Measurements from ENCODE around the gene TMEM53. TPM values are rescaled to one million over a fixed set of nuclear protein-coding genes. Genes with fewer than 3 reads are reported as not detected.

The TMEM53 gene
- total RNA-seq, 1 donor from 2014 or later = 7.9 TPM

GRCh38 chr1:44606701-44607281 lies 67.5 kb downstream of the TMEM53 start:
- Histone ChIP-seq H3K27me3 (no peaks in the 10 kb centered on the region), H3K27ac (no peak overlapping the region), H3K36me3 (no peaks in the 10 kb centered on the region), H3K4me1 (no peaks in the 10 kb centered on the region), H3K9me3 (no peaks in the 10 kb centered on the region), H3K4me3 (no peak overlapping the region)
- intact Hi-C loops (cut with DNase I) = no loop called here
- DNase-seq (ENCODE audit: extremely low spot score in 2 of 2) = no peak
- TF ChIP-seq POLR2A (IDR thresholded peaks at IDR 0.05) (no peak), CTCF (IDR thresholded peaks at IDR 0.05) (no peak), POLR2AphosphoS5 (IDR thresholded peaks at IDR 0.05; ENCODE audit: insufficient read depth in 1 of 2, low read depth in 1 of 2) (no peak)

- intact Hi-C loops (cut with DNase I) = no loop called here
- Histone ChIP-seq H3K9me3 (no peaks in the 10 kb centered on the region), H3K27me3 (no peaks in the 10 kb centered on the region), H3K36me3 (no peaks in the 10 kb centered on the region), H3K4me1 (no peaks in the 10 kb centered on the region), H3K27ac (no peak overlapping the region), H3K4me3 (no peak overlapping the region)
- TF ChIP-seq CTCF (IDR thresholded peaks at IDR 0.05) = no peak
- no peak for TF ChIP-seq POLR2AphosphoS5 (IDR thresholded peaks at IDR 0.05; ENCODE audit: insufficient read depth in 1 of 2, low read depth in 1 of 2)
- TF ChIP-seq POLR2A (IDR thresholded peaks at IDR 0.05) = no peak
- no peak for DNase-seq (ENCODE audit: extremely low spot score in 2 of 2)
Observed at GRCh38 chr1:44605914-44606615, 68.2 kb downstream of the TMEM53 start.

- Histone ChIP-seq H3K9me3 (no peaks in the 10 kb centered on the region), H3K36me3 (no peaks in the 10 kb centered on the region), H3K4me3 (no peak overlapping the region), H3K27me3 (no peaks in the 10 kb centered on the region), H3K4me1 (no peaks in the 10 kb centered on the region), H3K27ac (no peak overlapping the region)
- intact Hi-C loops (cut with DNase I) = no loop called here
- no peak for DNase-seq (ENCODE audit: extremely low spot score in 2 of 2)
- TF ChIP-seq CTCF (IDR thresholded peaks at IDR 0.05) = no peak
- no peak for TF ChIP-seq POLR2AphosphoS5 (IDR thresholded peaks at IDR 0.05; ENCODE audit: insufficient read depth in 1 of 2, low read depth in 1 of 2)
- TF ChIP-seq POLR2A (IDR thresholded peaks at IDR 0.05) = no peak
Observed at GRCh38 chr1:44604157-44604955, 69.9 kb downstream of the TMEM53 start.

GRCh38 chr1:44603718-44604117 lies 70.6 kb downstream of the TMEM53 start:
- H3K27ac ChIP-seq = no peak overlapping the region
- no peaks in the 10 kb centered on the region for H3K9me3 ChIP-seq
- TF ChIP-seq POLR2AphosphoS5 (IDR thresholded peaks at IDR 0.05; ENCODE audit: insufficient read depth in 1 of 2, low read depth in 1 of 2) = no peak
- no peak for TF ChIP-seq CTCF (IDR thresholded peaks at IDR 0.05)
- TF ChIP-seq POLR2A (IDR thresholded peaks at IDR 0.05) = no peak
- DNase-seq (ENCODE audit: extremely low spot score in 2 of 2) = no peak
- no peak overlapping the region for H3K4me3 ChIP-seq
- H3K36me3 ChIP-seq = no peaks in the 10 kb centered on the region
- H3K27me3 ChIP-seq = no peaks in the 10 kb centered on the region
- intact Hi-C loops (cut with DNase I) = no loop called here
- no peaks in the 10 kb centered on the region for H3K4me1 ChIP-seq

Small RNA genes lying within 50 kb of the gene (small RNA-seq; reads per million reads assigned to genes)
- not detected for gene RNU5F-1

Other genes starting within 250 kb of the TMEM53 start
- not detected for gene ARMH1, start 233 bp upstream of the TMEM53 start, total RNA-seq
- not detected for gene RNU5D-1, start 56.7 kb upstream of the TMEM53 start, total RNA-seq
- gene KIF2C, start 65.4 kb upstream of the TMEM53 start, total RNA-seq = 3.4 TPM
- 2,511 TPM for gene RPS8, start 101.1 kb upstream of the TMEM53 start, total RNA-seq
- gene BEST4, start 113.7 kb upstream of the TMEM53 start, total RNA-seq = not detected
- 77.6 TPM for gene PLK3, start 125.9 kb upstream of the TMEM53 start, total RNA-seq
- gene DYNLT4, start 132.9 kb upstream of the TMEM53 start, total RNA-seq = not detected
- 7.9 TPM for gene BTBD19, start 134.0 kb upstream of the TMEM53 start, total RNA-seq
- gene PTCH2, start 168.8 kb upstream of the TMEM53 start, total RNA-seq = 0.98 TPM

Measured in vagina (tissue), 2 donors.